Fibroblast of skin of right biceps (primary cell): ENCODE measurements around the gene PCDH20.
"Not testable (repeated sequence)": the region's sequence is repeated elsewhere in the genome, so short reads cannot be mapped to it uniquely, and the experiment has no call there.

Source experiments
- DNase-seq: peaks from one replicate; pipeline ENCODE4 v3.0.0-alpha.2; 2013

Gene PCDH20, protein sequence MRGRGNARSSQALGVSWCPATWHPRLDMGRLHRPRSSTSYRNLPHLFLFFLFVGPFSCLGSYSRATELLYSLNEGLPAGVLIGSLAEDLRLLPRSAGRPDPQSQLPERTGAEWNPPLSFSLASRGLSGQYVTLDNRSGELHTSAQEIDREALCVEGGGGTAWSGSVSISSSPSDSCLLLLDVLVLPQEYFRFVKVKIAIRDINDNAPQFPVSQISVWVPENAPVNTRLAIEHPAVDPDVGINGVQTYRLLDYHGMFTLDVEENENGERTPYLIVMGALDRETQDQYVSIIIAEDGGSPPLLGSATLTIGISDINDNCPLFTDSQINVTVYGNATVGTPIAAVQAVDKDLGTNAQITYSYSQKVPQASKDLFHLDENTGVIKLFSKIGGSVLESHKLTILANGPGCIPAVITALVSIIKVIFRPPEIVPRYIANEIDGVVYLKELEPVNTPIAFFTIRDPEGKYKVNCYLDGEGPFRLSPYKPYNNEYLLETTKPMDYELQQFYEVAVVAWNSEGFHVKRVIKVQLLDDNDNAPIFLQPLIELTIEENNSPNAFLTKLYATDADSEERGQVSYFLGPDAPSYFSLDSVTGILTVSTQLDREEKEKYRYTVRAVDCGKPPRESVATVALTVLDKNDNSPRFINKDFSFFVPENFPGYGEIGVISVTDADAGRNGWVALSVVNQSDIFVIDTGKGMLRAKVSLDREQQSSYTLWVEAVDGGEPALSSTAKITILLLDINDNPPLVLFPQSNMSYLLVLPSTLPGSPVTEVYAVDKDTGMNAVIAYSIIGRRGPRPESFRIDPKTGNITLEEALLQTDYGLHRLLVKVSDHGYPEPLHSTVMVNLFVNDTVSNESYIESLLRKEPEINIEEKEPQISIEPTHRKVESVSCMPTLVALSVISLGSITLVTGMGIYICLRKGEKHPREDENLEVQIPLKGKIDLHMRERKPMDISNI

DNA sequence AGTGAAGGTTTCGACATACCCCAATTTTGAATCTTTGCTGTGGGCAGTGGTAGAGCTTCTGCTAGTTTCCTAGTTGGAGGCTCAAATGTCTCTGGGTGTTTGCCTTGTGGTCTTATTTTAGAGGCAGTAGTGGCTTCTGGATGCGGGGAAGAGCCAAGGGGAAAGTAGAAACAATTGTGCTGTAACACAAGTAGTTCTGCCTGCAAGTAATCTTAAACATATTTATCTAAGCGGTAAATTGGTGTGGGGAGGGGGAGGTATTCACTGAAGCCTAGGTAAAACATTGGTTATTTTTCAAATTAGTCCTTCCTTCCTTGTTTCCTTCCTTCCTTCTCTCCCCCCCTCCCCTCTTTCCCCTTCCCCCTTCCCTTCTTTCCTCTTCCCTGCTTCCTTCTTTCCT, at the start of gene PCDH20:
TSS of gene PCDH20 (minus strand) at position 101 of the 400 bp plus-strand sequence. CDS start 691 bp downstream, outside the sequence.
- DNase-seq: no peak

GRCh38 chr13:61463024-61463423, 47.4 kb upstream of the PCDH20 start:
- no peak for DNase-seq

GRCh38 chr13:61453121-61453520, 37.5 kb upstream of the PCDH20 start:
- DNase-seq: no peak

GRCh38 chr13:61432029-61432428, 16.4 kb upstream of the PCDH20 start:
- DNase-seq: no peak

- DNase-seq: no peak
Measured at GRCh38 chr13:61423915-61424314, 8.3 kb upstream of the PCDH20 start.

DNA sequence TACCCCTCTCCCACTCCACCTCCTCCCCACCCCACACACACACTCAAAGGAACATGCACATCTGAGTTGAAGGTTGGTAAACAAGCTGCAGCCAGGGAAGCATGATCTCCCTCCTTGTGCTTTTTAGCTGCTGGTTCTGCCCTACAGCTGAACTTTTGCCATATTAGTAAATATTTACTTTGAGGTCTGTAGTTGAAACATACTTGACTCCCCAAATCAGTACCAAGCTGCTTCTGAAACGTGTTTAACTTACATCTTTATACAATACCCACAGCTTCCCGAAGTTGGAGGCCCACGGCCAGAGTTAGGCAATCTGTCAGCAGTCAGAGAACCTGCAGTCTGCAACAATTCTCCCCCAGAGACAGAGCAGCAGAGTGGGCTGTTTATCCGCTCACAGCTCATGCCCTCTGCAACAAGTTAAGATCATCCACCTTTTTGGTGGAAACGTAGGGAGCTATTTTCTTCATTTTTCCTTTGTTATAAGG, 1.5 kb upstream of the PCDH20 start:
- no peak for DNase-seq

DNA sequence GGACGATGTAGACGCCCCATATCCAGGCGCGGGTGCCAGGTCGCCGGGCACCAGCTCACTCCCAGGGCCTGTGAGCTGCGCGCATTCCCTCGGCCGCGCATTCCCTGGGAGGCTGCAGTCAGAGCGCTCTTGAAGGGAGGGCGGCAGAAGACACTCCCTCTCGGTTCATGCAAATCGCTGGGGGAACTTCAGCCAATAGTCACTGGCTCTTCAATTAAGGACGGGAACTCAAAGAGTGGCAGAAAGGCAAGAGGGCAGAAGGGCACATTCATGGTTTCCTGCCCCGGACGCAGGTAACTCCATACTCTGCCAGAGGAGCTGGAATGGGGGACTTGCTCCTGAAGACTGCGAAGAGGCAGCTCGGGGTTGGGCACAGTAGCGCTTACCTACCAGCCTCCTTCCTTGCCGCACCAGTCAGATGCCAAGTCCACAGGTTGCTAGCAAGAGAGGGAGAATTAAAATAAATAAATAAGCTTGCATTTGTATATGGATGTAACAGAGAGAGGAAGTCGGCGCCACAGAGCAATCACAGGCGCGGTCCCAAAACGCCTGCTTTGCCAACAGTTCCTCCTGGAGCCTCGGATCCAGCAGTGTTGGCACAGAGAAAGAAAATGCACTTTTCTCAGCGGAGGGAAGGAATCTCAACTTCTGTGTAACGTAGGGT, 459 bp downstream of the PCDH20 start:
- DNase-seq: peak; percentile 3

DNA sequence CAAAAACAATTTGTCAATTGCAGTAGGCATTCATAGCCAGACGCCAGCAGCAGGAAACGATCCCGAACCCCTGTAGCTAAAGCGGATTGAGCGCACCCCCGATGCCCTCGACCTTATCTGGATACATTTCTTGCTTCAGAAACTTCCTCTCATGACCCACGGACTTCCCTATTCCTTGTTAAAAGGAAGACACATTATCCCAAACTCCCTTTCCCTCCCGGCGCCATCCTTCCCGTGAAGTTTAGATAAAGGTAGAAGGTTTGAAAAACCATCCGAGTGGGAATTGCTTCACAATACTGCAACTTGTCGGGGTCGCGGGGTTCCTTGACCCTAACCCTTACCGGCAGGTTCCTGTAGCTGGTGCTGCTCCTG, 977 bp downstream of the PCDH20 start:
- DNase-seq: no peak

DNA sequence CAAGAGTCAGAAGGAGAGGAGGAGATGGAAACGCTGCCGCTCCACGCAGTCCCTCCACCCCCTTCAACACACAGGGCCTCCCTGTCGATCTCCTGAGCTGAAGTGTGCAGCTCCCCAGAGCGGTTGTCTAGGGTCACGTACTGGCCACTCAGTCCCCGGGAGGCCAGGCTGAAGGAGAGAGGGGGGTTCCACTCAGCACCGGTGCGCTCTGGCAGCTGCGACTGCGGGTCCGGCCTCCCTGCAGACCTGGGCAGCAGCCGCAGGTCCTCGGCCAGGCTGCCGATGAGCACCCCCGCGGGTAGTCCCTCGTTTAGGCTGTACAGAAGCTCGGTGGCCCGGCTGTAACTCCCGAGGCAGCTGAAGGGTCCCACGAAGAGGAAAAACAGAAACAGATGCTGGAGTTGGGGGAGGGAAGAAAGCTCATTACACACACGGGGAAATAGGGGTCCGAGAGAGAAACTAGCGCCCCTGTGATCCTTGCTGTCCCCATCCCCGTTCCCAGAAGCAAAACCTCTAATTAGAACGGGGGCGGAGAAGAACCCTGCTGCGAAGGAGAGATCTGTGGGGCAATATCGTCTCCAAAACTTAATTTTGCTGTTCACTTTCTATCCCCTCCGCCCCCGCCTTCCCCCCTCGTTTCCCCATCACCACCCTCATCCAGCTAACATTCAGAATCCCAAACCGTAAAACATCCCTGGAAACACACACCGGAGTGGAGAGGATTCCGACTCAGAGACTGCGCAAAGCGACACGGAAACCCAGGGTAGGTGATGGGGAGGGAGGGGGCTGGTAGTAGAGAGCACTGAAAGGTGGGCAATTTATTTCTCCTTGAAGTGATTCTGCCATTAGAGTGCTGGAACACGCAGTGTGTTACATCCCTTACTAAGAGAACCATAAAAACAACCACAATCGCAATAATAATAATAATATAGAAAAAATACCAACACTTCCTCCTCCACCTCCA, 1.8 kb downstream of the PCDH20 start:
- DNase-seq: no peak

- DNase-seq: peak; percentile 1
Measured at GRCh38 chr13:61410669-61411297, 4.9 kb downstream of the PCDH20 start.

DNA sequence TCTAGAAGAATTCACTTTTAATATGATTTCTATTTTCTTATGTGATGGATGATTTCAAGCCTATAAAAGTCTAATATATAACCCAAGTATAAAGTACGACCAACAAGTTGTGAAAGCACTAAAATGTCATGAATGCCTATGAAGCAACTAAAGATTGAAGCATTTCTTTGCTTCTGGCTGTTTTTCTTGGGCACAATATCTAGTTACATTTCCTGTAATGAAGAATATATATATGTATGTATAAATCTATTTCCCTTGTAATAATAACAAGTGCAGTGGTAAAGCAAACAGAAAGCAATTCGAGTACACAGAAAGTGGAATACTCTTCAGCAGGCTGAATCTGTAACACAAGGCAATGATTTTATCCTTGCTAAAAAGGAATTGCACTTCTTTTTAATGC, 5.4 kb downstream of the PCDH20 start:
- no peak for DNase-seq

DNA sequence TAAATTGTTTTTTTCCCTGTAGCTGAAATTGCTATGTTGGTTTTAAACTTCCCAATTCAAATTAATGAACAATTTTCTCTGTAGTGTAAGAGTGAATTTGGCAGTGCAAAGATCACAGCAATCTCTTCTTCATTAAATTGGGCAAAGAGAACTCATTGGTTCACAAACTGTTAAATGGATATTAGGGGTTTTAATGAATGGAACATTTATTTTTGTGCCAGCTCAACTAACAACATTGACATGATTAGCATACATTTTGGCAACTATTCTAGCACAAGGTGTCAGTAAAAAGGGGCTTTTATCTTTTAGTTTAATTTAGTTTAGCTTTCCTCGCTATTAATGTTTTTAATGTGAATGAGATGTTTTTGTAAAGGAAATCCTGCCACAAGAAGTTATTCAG, 7.1 kb downstream of the PCDH20 start:
- no peak for DNase-seq

DNA sequence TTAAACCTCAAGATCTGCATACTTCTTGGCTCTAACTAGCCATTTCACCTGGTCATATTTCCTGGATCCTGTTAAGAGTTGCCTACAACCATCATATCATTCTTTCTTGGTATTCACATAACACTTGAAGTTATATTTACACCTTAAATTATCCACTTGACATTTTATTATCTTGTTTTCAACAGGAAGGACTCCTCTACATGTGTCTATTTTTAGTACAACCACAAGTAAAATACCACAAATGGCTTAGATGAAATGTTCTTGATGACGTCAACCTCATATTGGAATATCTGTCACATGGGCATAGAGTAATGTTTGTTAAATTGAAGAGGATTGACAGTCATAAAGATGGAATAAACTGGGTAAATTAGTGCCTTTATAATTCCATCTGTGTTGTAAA, 9.4 kb downstream of the PCDH20 start:
- no peak for DNase-seq

DNA sequence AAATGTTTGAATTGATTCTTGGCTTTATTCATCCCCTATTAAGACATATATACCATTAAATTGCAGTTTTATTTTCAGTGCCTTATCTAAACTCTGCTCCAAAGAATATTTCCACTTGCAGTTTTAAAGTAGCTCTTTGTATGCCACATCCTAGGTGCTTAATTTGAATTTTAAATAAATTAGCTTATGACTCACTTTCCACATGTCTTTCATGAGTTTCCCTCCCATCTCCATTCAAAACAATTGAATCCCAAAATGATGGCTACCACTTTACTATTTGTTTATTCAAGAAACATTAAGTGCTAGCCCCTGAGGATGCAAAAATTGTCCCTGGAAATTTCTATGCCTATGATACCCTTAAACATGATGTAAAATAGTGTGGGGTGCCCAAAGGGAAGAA, 19.5 kb downstream of the PCDH20 start:
- no peak for DNase-seq

- no peak for DNase-seq
Measured at GRCh38 chr13:61391426-61391825, 24.2 kb downstream of the PCDH20 start.

- no peak for DNase-seq
Measured at GRCh38 chr13:61387694-61388093, 28.0 kb downstream of the PCDH20 start.

DNA sequence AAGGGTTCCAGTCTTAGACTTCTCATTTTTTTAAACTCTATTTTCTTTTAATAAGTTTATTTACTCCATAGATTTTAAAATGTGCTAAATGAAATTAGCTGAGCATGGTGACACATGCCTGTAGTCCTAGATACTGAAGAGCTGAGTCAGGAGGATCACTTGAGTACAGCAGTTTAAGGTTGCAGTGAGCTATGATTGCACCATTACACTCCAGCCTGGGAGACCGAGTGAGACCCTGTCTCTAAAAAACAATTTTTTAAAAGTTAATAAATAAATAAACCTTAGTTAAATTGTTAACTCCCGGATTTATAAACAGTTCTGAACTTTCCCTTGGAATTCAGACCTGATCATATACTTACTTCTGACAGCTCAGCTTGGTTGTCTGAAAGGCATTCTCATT, 32.5 kb downstream of the PCDH20 start:
- DNase-seq: no peak

DNA sequence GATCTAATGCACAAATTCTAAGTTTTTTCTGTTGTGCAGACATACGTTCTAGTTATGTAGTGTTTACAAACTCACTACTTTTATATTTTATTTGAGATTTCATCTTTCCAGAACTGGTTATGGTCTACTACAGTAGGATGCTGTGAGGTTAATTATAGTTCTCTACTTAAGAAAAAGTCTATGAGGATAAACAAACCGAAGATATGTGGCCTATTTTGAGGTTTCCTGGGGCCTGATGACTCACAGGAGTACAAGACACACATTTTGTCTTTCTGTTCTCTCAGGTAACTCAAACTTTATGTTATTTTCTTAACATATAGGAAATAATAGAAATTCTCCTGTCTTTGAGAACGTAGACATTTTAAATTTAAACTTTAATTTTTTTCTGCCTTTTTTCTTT, 45.1 kb downstream of the PCDH20 start:
- DNase-seq: no peak

DNA sequence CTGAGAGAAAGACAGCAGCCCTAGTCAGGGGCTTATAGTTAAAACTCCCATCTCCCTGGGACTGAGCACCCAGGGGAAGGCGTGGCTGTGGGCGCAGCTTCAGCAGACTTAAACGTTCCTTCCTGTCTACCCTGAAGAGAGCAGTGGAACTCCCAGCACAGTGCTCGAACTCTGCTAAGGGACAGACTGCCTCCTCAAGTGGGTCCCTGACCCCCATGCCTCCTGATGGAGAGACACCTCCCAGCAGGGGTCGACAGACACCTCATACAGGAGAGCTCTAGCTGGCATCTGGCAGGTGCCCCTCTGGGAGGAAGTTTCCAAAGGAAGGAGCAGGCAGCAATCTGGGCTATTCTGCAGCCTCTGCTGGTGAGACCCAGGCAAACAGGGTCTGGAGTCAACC, 51.0 kb downstream of the PCDH20 start:
- DNase-seq: not testable (repeated sequence)

DNA sequence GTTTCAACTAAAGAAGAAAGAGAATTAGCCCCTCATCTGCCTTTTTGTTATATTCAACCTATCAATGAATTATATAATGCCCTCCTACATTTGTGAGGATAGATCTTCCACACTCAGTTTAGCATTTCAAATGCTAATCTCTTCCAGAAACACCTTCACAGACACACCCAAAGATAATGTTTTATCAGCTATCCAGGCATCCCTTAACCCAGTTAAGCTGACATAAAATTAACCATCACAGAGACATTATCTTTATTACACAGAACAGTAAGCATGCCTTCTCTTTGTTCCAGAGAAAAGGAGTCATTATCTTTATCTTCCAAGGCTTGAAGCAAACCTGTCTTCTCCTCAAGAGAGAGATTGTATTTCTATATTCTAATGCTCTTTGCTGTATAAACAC, 53.1 kb downstream of the PCDH20 start:
- DNase-seq: no peak
